ENCODE measurements around the gene CCDC12. TPM values are rescaled to one million over a fixed set of nuclear protein-coding genes. Genes with fewer than 3 reads are reported as not detected.
A peak's percentile ranks its signal among the peaks of the same experiment; 100 is the strongest.

CCDC12 gene
- total RNA-seq, 1 donor from 2014 or later = 41.4 TPM

DNA sequence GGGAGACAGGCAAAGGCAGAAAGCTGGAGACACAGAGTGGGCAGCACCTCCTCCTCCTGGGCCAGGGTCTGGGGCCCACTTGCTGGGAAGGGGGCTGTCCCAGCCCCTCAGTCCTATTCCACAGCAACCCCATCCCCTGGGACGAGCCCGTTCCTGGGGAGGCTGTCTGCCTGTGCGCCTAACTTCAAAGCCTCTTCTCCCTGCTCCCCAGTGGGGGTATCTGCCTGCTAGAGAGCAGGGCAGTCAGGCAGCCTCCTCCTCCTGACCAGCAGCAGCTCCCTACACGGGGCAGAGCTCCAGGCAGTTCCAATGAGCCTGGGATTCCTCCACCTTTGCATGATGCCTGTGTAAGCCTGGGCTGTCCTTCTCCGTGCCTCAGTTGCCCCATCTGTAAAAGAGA is 92.1 kb downstream of the CCDC12 start:
- no peak overlapping the region for H3K4me3 Mint-ChIP-seq (ENCODE audit: unreplicated experiment)
- TF ChIP-seq, protein P1, sequence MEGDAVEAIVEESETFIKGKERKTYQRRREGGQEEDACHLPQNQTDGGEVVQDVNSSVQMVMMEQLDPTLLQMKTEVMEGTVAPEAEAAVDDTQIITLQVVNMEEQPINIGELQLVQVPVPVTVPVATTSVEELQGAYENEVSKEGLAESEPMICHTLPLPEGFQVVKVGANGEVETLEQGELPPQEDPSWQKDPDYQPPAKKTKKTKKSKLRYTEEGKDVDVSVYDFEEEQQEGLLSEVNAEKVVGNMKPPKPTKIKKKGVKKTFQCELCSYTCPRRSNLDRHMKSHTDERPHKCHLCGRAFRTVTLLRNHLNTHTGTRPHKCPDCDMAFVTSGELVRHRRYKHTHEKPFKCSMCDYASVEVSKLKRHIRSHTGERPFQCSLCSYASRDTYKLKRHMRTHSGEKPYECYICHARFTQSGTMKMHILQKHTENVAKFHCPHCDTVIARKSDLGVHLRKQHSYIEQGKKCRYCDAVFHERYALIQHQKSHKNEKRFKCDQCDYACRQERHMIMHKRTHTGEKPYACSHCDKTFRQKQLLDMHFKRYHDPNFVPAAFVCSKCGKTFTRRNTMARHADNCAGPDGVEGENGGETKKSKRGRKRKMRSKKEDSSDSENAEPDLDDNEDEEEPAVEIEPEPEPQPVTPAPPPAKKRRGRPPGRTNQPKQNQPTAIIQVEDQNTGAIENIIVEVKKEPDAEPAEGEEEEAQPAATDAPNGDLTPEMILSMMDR (IDR thresholded peaks at IDR 0.05; ENCODE audit: partially characterized antibody, unreplicated experiment) = no peak
- peaks cover 17% of the 10 kb centered on the region for H3K27me3 Mint-ChIP-seq (ENCODE audit: unreplicated experiment)
- H3K36me3 Mint-ChIP-seq (ENCODE audit: unreplicated experiment) = no peaks in the 10 kb centered on the region
- no peak overlapping the region for H3K27ac Mint-ChIP-seq (ENCODE audit: unreplicated experiment)
- H3K4me1 Mint-ChIP-seq (ENCODE audit: low read depth, unreplicated experiment) = peaks cover 1% of the 10 kb centered on the region
- no peaks in the 10 kb centered on the region for H3K9me3 Mint-ChIP-seq (ENCODE audit: unreplicated experiment)
- no peak for DNase-seq

DNA sequence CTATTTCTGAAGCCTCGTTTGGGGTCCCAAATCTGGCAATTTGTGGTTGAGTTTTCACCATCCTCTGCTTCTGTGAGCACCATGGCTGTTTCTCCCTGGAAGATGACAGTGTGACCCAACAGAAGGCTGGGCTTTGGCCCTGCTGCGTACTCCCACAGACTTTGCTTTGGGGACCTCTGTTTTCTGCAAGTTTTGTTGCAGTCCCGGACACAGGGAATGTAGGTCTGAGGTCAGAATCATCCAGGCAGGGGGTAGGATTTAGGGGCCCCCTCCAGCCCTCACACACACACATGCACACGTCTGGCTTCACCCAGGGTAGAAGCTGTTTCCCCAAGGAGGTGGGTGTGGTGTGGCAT is 92.7 kb downstream of the CCDC12 start:
- peak overlapping the region; percentile 68 for H3K4me3 Mint-ChIP-seq (ENCODE audit: unreplicated experiment)
- H3K27me3 Mint-ChIP-seq (ENCODE audit: unreplicated experiment) = peaks cover 17% of the 10 kb centered on the region
- no peak overlapping the region for H3K27ac Mint-ChIP-seq (ENCODE audit: unreplicated experiment)
- no peak for DNase-seq
- no peaks in the 10 kb centered on the region for H3K9me3 Mint-ChIP-seq (ENCODE audit: unreplicated experiment)
- peaks cover 1% of the 10 kb centered on the region for H3K4me1 Mint-ChIP-seq (ENCODE audit: low read depth, unreplicated experiment)
- TF ChIP-seq, protein P1 (IDR thresholded peaks at IDR 0.05; ENCODE audit: partially characterized antibody, unreplicated experiment) = no peak
- H3K36me3 Mint-ChIP-seq (ENCODE audit: unreplicated experiment) = no peaks in the 10 kb centered on the region

DNA sequence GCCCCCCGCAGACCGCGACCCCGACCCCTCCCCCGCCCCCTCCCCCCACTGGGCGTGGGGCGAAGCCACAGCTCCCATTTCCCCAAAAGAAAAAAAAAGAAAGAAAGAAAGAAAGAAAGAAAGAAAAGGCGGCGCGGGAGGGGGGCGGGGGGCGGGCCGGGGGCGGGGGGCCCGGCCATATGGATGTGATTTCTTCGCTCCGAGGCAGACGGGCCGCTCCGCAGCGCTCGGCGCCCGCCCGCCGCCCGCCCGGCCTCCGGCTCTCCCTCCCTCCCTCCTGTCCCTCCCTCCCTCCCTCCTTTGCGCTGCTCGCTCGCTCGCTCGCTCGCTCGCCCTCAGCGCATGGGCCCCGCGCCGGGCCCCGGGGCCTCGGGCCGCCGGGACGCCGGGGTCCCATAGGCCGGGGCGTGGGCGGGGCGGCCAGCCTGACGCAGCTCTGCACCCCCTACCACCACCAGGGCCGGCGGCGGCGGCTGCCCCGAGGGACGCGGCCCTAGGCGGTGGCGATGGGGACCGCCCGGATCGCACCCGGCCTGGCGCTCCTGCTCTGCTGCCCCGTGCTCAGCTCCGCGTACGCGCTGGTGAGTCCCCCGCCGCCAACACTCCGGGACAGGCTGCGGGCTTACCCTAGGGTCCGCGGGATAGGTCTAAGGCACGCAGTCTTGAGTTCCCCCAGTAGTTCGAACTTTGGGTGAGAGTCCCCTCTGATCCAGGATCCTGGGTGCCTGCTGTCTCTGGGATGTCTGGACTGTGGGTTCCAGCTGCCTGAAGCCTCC is 93.3 kb downstream of the CCDC12 start:
- Mint-ChIP-seq H3K4me3 (ENCODE audit: unreplicated experiment) (peak overlapping the region; percentile 80), H3K27me3 (ENCODE audit: unreplicated experiment) (peaks cover 17% of the 10 kb centered on the region), H3K36me3 (ENCODE audit: unreplicated experiment) (no peaks in the 10 kb centered on the region), H3K9me3 (ENCODE audit: unreplicated experiment) (no peaks in the 10 kb centered on the region), H3K4me1 (ENCODE audit: low read depth, unreplicated experiment) (peaks cover 1% of the 10 kb centered on the region), H3K27ac (ENCODE audit: unreplicated experiment) (no peak overlapping the region)
- TF ChIP-seq, protein P1 (IDR thresholded peaks at IDR 0.05; ENCODE audit: partially characterized antibody, unreplicated experiment) = no peak
- DNase-seq = peak; percentile 54

DNA sequence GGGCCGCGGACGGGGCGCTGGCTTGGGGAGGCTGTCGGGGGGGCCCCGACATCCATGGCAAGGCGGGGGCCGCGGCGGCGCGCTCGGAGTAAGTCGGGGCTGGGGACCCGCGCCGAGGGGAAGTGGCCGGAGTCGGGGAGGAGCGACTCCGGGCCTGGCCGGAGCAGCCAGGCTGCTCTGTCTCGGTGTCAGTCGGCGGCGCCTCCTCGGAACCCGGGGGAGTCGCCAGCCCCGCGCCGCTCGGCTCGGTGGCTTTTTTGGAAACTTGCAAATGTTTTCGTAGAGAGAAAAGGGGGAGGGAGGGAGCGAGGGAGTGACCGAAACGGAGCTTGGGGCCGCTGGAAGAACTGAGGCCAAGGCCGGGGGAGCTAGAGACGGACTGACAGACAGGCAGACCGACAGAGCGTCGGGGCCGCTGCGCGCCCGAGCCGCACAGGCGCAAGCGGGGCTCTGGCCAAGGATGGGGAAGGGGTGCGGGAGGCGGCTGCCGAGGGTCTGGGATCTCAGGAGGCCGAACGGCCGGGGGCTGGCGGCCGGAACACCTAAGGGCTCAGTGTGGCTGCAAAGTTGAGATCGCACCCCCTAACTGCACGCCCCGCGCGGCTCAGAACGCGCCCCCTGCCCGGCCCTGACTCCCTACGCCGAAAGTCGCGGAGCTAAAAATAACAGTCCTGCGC is 94.0 kb downstream of the CCDC12 start:
- Mint-ChIP-seq H3K4me3 (ENCODE audit: unreplicated experiment) (peak overlapping the region; percentile 80), H3K4me1 (ENCODE audit: low read depth, unreplicated experiment) (peaks cover 1% of the 10 kb centered on the region), H3K27me3 (ENCODE audit: unreplicated experiment) (peaks cover 17% of the 10 kb centered on the region), H3K36me3 (ENCODE audit: unreplicated experiment) (no peaks in the 10 kb centered on the region), H3K9me3 (ENCODE audit: unreplicated experiment) (no peaks in the 10 kb centered on the region), H3K27ac (ENCODE audit: unreplicated experiment) (no peak overlapping the region)
- DNase-seq = peak; percentile 56
- TF ChIP-seq, protein P1 (IDR thresholded peaks at IDR 0.05; ENCODE audit: partially characterized antibody, unreplicated experiment) = no peak
